Stomach (tissue), 9 donors: ENCODE data around the gene SPATA31C1. TPM values are rescaled to one million over a fixed set of nuclear protein-coding genes. Genes with fewer than 3 reads are reported as not detected.

Experiments
- DNase-seq, 2 donors: peaks; one replicate each; pipeline versions ENCODE4 v3.0.0 to v3.0.0-alpha.2; 2013 to 2019
- H3K27ac ChIP-seq, 5 donors: fragments of 200-600 bp in 4 of 5; sonication (generic) in 4 of 5; one replicate each; pipeline ENCODE4 v1.5.1; 2013 to 2019; ENCODE audit warnings: mild to moderate bottlenecking in 1 of 5, moderate library complexity in 1 of 5
- H3K27me3 ChIP-seq, 3 donors: fragments of 200-600 bp; sonication (generic); one replicate each; pipeline ENCODE4 v1.5.1; 2017 to 2019; ENCODE audit warnings: mixed run types in 1 of 3
- H3K36me3 ChIP-seq, 4 donors: fragments of 200-600 bp; sonication (generic); 1 replicate in 3 of 4; 2 replicates in 1 of 4; pipeline ENCODE4 v1.5.1; 2016 to 2019
- H3K4me1 ChIP-seq, 4 donors: fragments of 200-600 bp; sonication (generic); one replicate each; pipeline ENCODE4 v1.5.1; 2016 to 2019
- H3K4me3 ChIP-seq, 4 donors: fragments of 200-600 bp; sonication (generic) in 3 of 4; one replicate each; pipeline ENCODE4 v1.5.1; 2016 to 2019; ENCODE audit warnings: mild to moderate bottlenecking in 1 of 4
- H3K9me3 ChIP-seq, 4 donors: fragments of 200-600 bp; sonication (generic); one replicate each; pipeline ENCODE4 v1.5.1; 2016 to 2019
- CTCF ChIP-seq, 7 experiments: fragments of 450-650 bp in 4 of 7; fragments of 200-600 bp in 3 of 7; sonication (generic) in 3 of 7; IDR thresholded peaks; one replicate each; pipeline ENCODE4 v1.5.1; 2016 to 2019; ENCODE audit warnings: antibody characterized with exemption in 7 of 7, control low read depth in 2 of 7, mild to moderate bottlenecking in 1 of 7
- EP300 ChIP-seq: sonication (generic); formaldehyde crosslinking; IDR thresholded peaks from one replicate; pipeline ENCODE4 v1.6.1; 2017; ENCODE audit warnings: antibody characterized with exemption
- POLR2A ChIP-seq, 4 donors: fragments of 450-650 bp; IDR thresholded peaks; one replicate each; pipeline ENCODE4 v1.6.1; 2016; ENCODE audit warnings: antibody characterized with exemption in 4 of 4, control low read depth in 2 of 4, mild to moderate bottlenecking in 1 of 4, moderate library complexity in 1 of 4
- POLR2AphosphoS5 ChIP-seq, 3 donors: sonication (generic); formaldehyde crosslinking; IDR thresholded peaks; one replicate each; pipeline ENCODE4 v1.6.1; 2016; ENCODE audit warnings: antibody characterized with exemption in 3 of 3
- WGBS, 5 donors: extraction: QIAGEN DNeasy Blood & Tissue Kit in 3 of 5; methylation state at CpG; one replicate each; pipeline versions ENCODE4 v1.1.5 to v1.1.7; 2013 to 2018; 5-methylcytosine and 5-hydroxymethylcytosine counted together
- intact Hi-C: fragments of 100-400 bp; cut with DNase I; formaldehyde crosslinking; loops from one replicate; pipeline ENCODE4 v1.15.1; 2023; ENCODE audit warnings: low total_unique reads
- polyA plus RNA-seq, 3 donors: library from polyadenylated mRNA; stranded (reverse); fragments of 200-250 nt; gene quantifications; one replicate each; pipeline ENCODE4 v1.2.3, GENCODE V29; 2013
- total RNA-seq, 5 donors: library from RNA; depleted of rRNA; stranded (reverse); fragments of >200 nt; gene quantifications; one replicate each; pipeline versions ENCODE4 v1.1.0 to v1.2.3, GENCODE V29; 2014 to 2016
- donor health status: healthy with polysubstance abuse.
- donor health status: Bipolar disorder and iron deficiency.
- donor health status: healthy.

Gene SPATA31C1
- total and polyA plus RNA-seq, 8 donors, result not detected

- WGBS, 5 donors, result 85 to 100% (median 95%) methylated on average over 1 of the region's 1 CpG
- no peak overlapping the region for H3K27ac ChIP-seq
- H3K4me1 ChIP-seq, result peaks cover 0 to 9% (median 0%) of the 10 kb centered on the region in 4 donors
- intact Hi-C loops, result no loop called here
- no peak for DNase-seq
- no peak for TF ChIP-seq POLR2AphosphoS5 (IDR thresholded peaks at IDR 0.05)
- TF ChIP-seq EP300, result no peak
- TF ChIP-seq CTCF (IDR thresholded peaks at IDR 0.05), result no peak
- TF ChIP-seq POLR2A (IDR thresholded peaks at IDR 0.05), result no peak
- H3K27me3 ChIP-seq, result no peaks in the 10 kb centered on the region
- H3K9me3 ChIP-seq, result peaks cover 0 to 9% (median 4%) of the 10 kb centered on the region in 4 donors
- H3K36me3 ChIP-seq, result no peaks in the 10 kb centered on the region
- no peak overlapping the region for H3K4me3 ChIP-seq
These were observed 40.8 kb downstream of the SPATA31C1 start for GRCh38 chr9:87958591-87958990.

DNA sequence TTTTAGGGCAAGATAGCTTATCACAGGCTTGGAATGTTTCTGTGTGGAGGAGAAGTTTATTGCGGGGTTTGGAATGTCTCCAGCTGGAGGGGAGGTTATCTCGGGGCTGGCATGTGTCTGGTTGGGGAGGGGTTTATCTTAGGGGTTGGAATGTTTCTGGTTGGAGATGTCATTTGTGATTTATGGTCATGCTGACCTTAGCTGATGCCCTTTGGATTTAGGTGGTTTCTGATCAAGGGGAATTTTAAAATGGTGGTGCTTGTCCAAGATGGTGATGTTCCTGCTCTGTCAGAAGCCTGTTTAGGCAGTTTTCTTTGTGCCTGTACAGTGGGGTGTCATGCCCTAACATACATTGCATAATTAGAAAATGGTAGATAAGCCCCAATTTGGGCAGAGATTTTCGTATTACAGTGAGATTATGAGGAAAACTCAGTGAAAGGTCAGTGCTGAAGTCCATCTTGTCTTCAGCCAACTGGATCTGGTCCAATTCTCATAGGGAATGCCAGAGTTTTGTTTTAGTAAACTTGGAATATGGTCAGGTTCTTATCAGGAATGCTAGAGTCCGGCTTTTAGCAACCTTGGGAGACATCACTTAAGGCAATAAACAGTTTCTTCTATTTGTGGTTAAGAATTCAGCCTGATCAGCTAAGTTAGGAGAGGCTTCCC, 42.3 kb downstream of the SPATA31C1 start:
- H3K27ac ChIP-seq, result no peak overlapping the region
- peak in 1 of 2 donors; percentile 43 for DNase-seq
- no peaks in the 10 kb centered on the region for H3K36me3 ChIP-seq
- TF ChIP-seq EP300 (no peak), POLR2AphosphoS5 (IDR thresholded peaks at IDR 0.05) (no peak), POLR2A (IDR thresholded peaks at IDR 0.05) (no peak), CTCF (IDR thresholded peaks at IDR 0.05) (no peak)
- H3K4me1 ChIP-seq, result peaks cover 0 to 9% (median 0%) of the 10 kb centered on the region in 4 donors
- H3K27me3 ChIP-seq, result no peaks in the 10 kb centered on the region
- intact Hi-C loops, result no loop called here
- no peak overlapping the region for H3K4me3 ChIP-seq
- WGBS, 5 donors, result 15 to 22% (median 20%) methylated on average over 4 of the region's 4 CpGs
- peaks cover 0 to 9% (median 4%) of the 10 kb centered on the region in 4 donors for H3K9me3 ChIP-seq

DNA sequence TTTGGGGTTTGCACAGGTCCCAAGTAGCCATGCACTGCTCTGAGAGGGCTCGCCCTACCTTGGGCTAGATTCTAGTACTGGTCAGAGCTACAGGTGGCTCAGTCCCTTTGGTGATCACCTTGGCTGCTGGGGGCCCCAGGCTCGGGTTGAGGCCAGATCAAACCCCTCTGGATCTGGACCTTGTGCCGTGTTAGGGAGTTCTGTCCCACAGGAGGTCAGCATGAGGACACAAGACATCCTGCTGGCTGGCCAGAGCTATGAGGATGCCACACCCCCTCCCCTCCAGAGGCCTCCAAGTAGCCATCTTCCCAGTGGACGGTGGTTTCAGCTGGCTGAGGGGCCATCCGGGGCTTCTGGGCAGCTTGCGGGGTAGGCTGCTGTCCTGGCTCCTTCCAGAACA, 46.0 kb downstream of the SPATA31C1 start:
- no peak for DNase-seq
- H3K4me1 ChIP-seq, result peaks cover 0 to 9% (median 0%) of the 10 kb centered on the region in 4 donors
- no peak overlapping the region for H3K27ac ChIP-seq
- peaks cover 0 to 25% (median 24%) of the 10 kb centered on the region in 4 donors for H3K36me3 ChIP-seq
- 67 to 88% (median 86%) methylated on average over 3 to 6 of the region's 6 CpGs; no CpG with 5 or more reads in 1 of the 5 donors for WGBS, 5 donors
- H3K27me3 ChIP-seq, result no peaks in the 10 kb centered on the region
- intact Hi-C loops, result no loop called here
- TF ChIP-seq POLR2AphosphoS5 (IDR thresholded peaks at IDR 0.05) (no peak), EP300 (no peak), CTCF (IDR thresholded peaks at IDR 0.05) (no peak), POLR2A (IDR thresholded peaks at IDR 0.05) (no peak)
- H3K9me3 ChIP-seq, result peaks cover 0 to 9% (median 4%) of the 10 kb centered on the region in 4 donors
- no peak overlapping the region for H3K4me3 ChIP-seq

DNA sequence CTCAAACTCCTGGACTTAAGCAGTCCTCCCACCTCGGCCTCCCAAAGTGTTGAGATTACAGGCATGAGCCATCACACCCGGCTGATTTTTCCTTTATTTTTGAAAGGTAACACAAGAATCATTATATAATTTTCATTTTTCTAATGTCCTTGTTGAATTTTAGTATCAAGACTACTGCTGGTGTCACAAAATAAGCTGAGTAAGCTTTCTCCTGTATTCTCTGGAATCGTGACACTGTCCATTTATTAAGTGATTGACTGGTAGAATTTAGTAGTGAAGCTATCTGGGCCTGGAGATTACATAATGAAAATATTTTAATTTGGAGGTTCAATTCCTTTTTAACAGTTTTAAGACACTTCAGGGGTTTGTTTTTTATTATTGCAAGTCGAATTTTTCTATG, 47.1 kb downstream of the SPATA31C1 start:
- H3K36me3 ChIP-seq, result peaks cover 0 to 34% (median 34%) of the 10 kb centered on the region in 4 donors
- intact Hi-C loops, result no loop called here
- no peaks in the 10 kb centered on the region for H3K9me3 ChIP-seq
- H3K27me3 ChIP-seq, result no peaks in the 10 kb centered on the region
- no peak overlapping the region for H3K4me3 ChIP-seq
- TF ChIP-seq POLR2AphosphoS5 (IDR thresholded peaks at IDR 0.05) (no peak), CTCF (IDR thresholded peaks at IDR 0.05) (no peak), POLR2A (IDR thresholded peaks at IDR 0.05) (no peak), EP300 (no peak)
- peaks cover 0 to 7% (median 0%) of the 10 kb centered on the region in 4 donors for H3K4me1 ChIP-seq
- 65 to 85% (median 69%) methylated on average over 4 of the region's 4 CpGs for WGBS, 5 donors
- H3K27ac ChIP-seq, result no peak overlapping the region
- no peak for DNase-seq
